Measurements from ENCODE around the gene PIGC.

PIGC gene

GRCh38 chr1:172431721-172432192 is 12.1 kb downstream of the PIGC start:
- peak in 1 of 2 donors; percentile 6 for DNase-seq (ENCODE audit: low read depth in 1 of 2, low spot score in 1 of 2)

GRCh38 chr1:172431204-172431603 is 12.7 kb downstream of the PIGC start:
- no peak for DNase-seq (ENCODE audit: low read depth in 1 of 2, low spot score in 1 of 2)

GRCh38 chr1:172430128-172430454 is 13.8 kb downstream of the PIGC start:
- DNase-seq (ENCODE audit: low read depth in 1 of 2, low spot score in 1 of 2): no peak

GRCh38 chr1:172429331-172430127 is 14.3 kb downstream of the PIGC start:
- DNase-seq (ENCODE audit: low read depth in 1 of 2, low spot score in 1 of 2): no peak

- DNase-seq (ENCODE audit: low read depth in 1 of 2, low spot score in 1 of 2): no peak
These were observed 16.7 kb downstream of the PIGC start for GRCh38 chr1:172427191-172427590.

GRCh38 chr1:172425339-172425738 is 18.5 kb downstream of the PIGC start:
- DNase-seq (ENCODE audit: low read depth in 1 of 2, low spot score in 1 of 2): no peak

GRCh38 chr1:172423336-172423735 is 20.5 kb downstream of the PIGC start:
- DNase-seq (ENCODE audit: low read depth in 1 of 2, low spot score in 1 of 2): no peak

- no peak for DNase-seq (ENCODE audit: low read depth in 1 of 2, low spot score in 1 of 2)
These were observed 21.8 kb downstream of the PIGC start for GRCh38 chr1:172421974-172422604.

- no peak for DNase-seq (ENCODE audit: low read depth in 1 of 2, low spot score in 1 of 2)
These were observed 23.5 kb downstream of the PIGC start, which contains the start of gene C1orf105 for GRCh38 chr1:172420385-172420784. TSS of gene C1orf105 (plus strand) at chr1:172420685. CDS start at chr1:172420886, 201 bp downstream.

- DNase-seq (ENCODE audit: low read depth in 1 of 2, low spot score in 1 of 2): no peak
These were observed 26.3 kb downstream of the PIGC start for GRCh38 chr1:172417557-172417956.

- DNase-seq (ENCODE audit: low read depth in 1 of 2, low spot score in 1 of 2): no peak
These were observed 27.3 kb downstream of the PIGC start for GRCh38 chr1:172416496-172417035.

GRCh38 chr1:172414331-172414730 is 29.5 kb downstream of the PIGC start:
- no peak for DNase-seq (ENCODE audit: low read depth in 1 of 2, low spot score in 1 of 2)

GRCh38 chr1:172411791-172412338 is 32.0 kb downstream of the PIGC start:
- no peak for DNase-seq (ENCODE audit: low read depth in 1 of 2, low spot score in 1 of 2)

GRCh38 chr1:172410027-172410426 is 33.8 kb downstream of the PIGC start:
- no peak for DNase-seq (ENCODE audit: low read depth in 1 of 2, low spot score in 1 of 2)

- no peak for DNase-seq (ENCODE audit: low read depth in 1 of 2, low spot score in 1 of 2)
These were observed 34.9 kb downstream of the PIGC start for GRCh38 chr1:172408958-172409357.

GRCh38 chr1:172406968-172407367 is 36.9 kb downstream of the PIGC start:
- DNase-seq (ENCODE audit: low read depth in 1 of 2, low spot score in 1 of 2): no peak

- DNase-seq (ENCODE audit: low read depth in 1 of 2, low spot score in 1 of 2): no peak
These were observed 38.0 kb downstream of the PIGC start for GRCh38 chr1:172405912-172406311.

GRCh38 chr1:172404121-172404520 is 39.7 kb downstream of the PIGC start:
- no peak for DNase-seq (ENCODE audit: low read depth in 1 of 2, low spot score in 1 of 2)

- DNase-seq (ENCODE audit: low read depth in 1 of 2, low spot score in 1 of 2): no peak
These were observed 40.8 kb downstream of the PIGC start for GRCh38 chr1:172402878-172403569.

GRCh38 chr1:172401892-172402291 is 42.0 kb downstream of the PIGC start:
- DNase-seq (ENCODE audit: low read depth in 1 of 2, low spot score in 1 of 2): no peak

GRCh38 chr1:172401477-172401876 is 42.4 kb downstream of the PIGC start:
- no peak for DNase-seq (ENCODE audit: low read depth in 1 of 2, low spot score in 1 of 2)
